Epidermal melanocyte (primary cell): ENCODE measurements around the gene RYR1.
"Not testable (repeated sequence)": the region's sequence is repeated elsewhere in the genome, so short reads cannot be mapped to it uniquely, and the experiment has no call there.

ENCODE experiments used
- DNase-seq: peaks from one replicate; pipeline ENCODE4 v3.0.0; 2011; ENCODE audit warnings: low spot score; ENCODE audit not compliant: insufficient read length

The RYR1 gene

DNA sequence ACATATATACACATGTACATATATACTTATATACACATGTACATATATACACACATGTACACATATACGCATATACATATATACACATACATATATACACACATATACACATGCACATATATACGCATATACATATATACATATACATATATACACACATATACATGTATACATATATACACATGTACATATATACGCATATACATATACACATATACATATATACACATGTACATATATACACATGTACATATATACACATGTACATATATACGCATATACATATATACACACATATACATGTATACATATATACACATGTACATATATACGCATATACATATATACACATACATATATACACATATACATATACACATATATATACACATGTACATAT lies 169.4 kb downstream of the RYR1 start:
- not testable (repeated sequence) for DNase-seq

DNA sequence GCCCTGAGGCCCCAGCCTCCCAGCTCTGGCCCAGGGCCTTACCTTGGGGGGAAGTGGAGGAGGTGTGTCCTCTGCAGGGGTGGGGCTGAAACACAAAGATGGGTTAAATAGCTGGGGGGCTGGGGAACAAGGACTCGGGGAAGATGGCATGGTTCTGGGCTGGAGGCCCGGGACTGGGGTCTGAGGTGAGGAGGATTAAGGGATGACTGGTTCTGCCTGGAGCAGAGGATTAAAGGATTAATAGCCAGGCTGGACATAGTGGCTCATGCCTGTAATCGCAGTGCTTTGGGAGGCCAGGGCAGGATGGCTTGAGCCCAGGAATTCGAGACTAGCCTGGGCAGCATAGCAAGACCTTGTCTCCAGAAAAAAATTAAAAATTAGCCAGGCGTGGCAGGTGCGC lies 172.6 kb downstream of the RYR1 start:
- DNase-seq, result no peak

DNA sequence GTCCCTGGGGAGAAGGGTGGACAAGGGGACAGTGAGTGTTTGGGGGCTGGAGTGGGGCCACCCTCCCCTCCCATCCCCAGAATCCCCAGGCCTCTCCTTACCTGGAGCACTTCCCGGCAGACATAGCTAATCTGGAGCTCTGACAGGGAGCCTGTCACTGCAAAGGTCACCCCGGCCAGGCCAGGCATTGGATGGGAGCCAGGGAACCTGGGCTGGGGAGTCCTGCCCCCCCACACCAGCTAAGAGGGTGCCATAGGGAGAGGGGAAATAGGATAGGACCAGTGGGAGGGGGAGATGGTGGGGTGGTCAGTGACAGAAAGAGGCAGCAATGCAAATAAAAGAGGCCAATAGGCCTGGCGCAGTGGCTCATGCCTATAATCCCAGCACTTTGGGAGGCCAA lies 180.8 kb downstream of the RYR1 start:
- no peak for DNase-seq

DNA sequence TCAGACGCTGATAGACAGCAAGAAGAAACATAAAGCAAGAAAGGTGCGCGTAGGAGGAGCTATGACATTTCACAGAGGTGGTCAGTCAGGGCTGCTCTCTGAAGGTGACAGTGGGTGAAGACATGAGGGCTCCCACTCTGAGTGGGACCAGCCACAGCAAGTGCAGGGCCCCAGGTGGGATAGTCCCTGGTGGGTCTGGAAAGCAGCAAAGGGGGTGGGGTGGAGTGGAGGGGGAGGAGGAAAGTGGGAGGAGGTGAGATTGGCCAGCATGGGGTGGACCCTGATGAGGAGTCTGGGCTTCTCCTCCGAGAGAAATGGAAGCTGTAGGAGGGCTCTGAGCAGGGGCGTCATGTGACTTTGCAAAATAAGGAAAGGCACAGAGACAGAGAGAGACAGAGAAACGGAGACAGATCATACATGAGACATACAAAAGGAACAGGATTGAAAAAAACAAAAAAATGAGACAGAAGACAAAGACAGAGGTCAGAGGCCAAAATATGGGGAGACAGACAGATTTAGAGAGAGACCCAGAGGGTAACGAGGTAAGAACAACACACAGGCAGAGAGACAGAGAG lies 181.6 kb downstream of the RYR1 start:
- DNase-seq, result no peak

GRCh38 chr19:38616265-38616664 lies 182.8 kb downstream of the RYR1 start:
- no peak for DNase-seq

- DNase-seq, result no peak
Observed at GRCh38 chr19:38617283-38617763, 183.8 kb downstream of the RYR1 start.

GRCh38 chr19:38617764-38618589 lies 184.5 kb downstream of the RYR1 start, which contains the start of gene MAP4K1:
Gene MAP4K1 (minus strand): TSS chr19:38617953. CDS start chr19:38617895, 58 bp downstream.
- no peak for DNase-seq

DNA sequence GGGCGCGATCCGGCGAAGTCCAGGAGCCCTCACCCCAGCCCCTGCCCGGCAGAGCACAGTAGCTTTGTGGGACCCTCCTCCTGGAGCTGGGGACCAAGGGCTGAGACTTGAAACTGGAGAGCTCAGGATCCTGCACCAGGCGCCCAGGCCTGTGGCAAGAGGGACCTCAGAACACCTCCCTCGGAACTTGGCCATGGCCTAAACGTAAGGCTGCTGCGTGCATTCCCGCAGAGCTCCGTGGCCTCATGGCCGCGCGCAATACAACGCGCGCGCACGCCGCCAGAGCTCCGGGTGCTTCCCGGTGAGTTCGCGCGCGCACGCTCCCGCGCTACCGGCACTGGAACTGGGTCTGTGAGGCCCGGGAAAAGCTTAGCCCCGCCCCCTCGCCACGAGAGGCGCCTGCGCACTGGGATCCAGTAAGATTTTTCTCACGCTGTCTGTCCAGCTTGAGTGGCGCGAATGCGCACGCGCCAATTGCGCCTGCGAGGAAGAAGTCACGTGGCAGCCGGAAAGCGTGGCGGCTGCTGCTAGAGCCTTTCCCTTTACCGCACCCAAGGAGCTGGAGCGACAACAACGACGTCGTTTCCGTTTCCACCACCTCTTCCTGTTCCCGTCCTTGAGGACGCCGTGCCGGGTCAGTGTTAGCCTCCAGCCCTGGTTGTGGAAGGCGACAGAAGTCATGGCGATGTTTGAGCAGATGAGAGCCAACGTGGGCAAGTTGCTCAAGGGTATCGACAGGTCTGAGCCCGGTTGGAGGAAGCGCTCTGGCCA lies 185.3 kb downstream of the RYR1 start, which contains the start of gene EIF3K:
TSS of gene EIF3K (plus strand) at position 599 of the 771 bp plus-strand sequence. CDS start at position 680, 81 bp downstream.
- DNase-seq, result peak; percentile 97

DNA sequence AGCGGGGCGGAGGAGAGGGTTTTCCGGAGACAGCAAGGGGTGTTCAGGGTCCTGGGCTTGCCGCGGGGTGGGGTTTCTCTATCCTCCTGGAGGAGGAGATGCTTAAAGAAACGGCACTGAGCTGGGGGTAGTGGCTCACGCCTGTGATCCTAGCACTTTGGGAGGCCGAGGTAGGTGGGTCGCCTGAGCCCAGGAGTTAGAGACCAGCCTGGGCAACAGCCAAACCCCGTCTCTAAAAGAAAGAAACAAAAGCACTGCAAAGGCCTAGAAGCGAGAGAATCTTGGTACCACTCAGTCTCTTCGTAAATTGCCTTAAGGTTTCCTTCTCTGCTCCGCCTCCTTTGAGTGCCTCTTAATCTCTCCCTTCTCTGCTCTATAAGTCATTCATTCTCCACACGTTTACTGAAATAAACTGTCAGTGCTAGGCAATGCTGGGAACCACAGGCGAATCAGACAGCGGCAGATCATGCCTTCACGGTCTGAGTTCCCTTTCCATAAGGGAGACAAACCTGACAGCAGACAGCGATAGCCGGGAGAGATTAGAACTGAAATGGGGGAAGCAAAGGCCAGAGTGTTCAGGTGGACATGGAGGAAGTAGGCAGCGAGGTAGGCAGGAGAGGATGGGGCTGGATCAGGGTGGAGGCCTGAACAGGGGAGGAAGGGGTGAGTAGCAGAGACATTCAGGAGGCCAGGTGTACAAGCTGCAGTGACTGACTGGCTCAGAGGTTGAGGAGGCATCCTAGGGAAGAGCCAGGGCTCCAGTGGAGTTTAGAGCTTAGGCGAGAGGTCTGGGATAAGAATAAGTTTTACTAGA lies 186.1 kb downstream of the RYR1 start:
- DNase-seq, result no peak

DNA sequence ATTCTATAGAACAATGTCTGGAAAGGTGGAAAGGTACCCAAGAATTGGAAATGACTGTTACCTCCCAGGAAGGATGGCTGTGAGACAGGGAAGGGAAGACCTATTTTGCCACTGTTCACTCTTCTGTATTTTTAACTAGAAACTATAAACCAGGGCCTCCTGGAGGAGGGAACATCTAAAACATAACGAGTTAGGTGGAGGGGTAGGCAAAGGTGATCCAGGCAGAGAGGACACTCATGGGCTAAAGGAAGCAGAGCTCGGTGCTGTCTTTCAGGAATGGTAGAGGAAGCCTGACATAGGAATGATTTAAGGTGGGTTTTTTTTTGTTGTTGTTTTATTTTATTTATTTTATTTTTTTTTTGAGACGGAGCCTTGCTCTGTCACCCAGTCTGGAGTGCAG lies 191.3 kb downstream of the RYR1 start:
- no peak for DNase-seq

DNA sequence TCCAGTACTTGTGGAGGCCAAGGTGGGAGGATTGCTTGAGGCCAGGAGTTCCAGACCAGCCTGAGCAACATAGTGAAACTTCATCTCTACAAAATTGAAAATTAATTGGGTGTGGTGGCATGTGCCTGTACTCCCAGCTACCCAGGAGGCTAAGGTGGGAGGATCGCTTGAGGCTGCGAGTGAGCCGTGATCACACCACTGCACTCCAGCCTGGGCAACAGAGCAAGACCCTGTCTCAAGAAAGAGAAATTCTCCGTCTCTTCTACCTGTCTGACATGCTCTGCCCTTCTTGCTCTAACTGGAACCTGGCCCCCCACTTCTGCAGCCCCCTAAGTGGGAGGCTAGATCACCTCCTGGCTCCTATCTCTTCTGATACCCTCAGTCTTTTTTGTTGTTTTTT lies 192.9 kb downstream of the RYR1 start:
- no peak for DNase-seq

- no peak for DNase-seq
Observed at GRCh38 chr19:38629568-38629967, 196.1 kb downstream of the RYR1 start.

GRCh38 chr19:38631301-38631700 lies 197.8 kb downstream of the RYR1 start:
- not testable (repeated sequence) for DNase-seq

DNA sequence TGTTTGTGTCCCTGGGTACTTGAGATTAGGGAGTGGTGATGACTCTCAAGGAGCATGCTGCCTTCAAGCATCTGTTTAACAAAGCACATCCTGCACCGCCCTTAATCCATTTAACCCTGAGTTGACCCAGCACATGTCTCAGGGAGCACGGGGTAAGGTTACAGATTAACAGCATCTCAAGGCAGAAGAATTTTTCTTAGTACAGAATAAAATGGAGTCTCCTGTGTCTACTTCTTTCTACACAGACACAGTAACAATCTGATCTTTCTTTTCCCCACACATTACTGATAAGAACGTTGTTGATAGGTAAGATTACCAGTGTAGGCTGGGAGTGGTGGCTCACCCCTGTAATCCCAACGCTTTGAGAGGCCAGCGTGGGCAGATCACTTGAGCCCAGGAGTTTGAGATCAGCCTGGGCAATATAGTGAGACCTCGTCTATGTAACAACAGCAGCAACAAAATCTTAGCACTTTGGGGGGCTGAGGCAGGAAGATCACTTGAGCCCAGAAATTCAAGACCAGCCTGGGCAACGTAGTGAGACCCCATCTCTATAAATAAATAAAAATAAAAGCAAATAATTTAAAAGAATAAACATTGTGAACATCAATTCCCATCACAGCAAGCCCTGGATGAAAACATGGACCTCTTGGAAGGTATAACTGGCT lies 198.5 kb downstream of the RYR1 start:
- not testable (repeated sequence) for DNase-seq

GRCh38 chr19:38632476-38633213 lies 199.2 kb downstream of the RYR1 start:
- no peak for DNase-seq

DNA sequence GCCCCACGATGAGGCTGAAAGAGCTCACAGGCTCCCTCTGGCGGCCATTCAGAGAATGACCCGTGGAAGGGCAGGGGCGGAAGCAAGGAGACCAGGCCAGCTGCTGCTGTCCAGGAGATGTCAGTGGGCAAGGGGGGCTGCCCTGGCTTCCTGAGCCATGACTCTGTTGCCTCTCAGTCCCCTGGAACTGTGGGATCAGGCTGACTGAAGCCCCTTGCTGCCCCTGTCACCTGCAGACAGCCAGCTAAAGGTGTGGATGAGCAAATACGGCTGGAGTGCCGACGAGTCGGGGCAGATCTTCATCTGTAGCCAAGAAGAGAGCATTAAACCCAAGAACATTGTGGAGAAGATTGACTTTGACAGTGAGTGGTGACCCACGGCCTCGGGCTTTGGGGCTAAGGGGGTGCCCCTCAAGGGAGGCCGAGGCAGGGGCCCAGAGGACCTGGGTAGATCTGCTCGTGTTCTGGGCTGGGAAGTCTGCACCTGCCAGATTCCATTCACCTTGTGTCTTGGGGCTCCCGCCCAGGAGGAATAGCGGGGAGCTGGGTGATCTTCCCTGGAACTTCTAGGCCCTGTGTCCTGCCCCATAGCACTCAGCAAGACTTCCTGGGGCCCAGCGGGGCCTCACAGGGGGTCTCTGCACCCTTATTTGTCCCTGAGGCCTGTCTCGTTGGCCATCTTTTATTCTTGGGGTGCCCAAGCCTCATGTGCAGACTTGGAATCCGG lies 201.4 kb downstream of the RYR1 start:
- DNase-seq, result peak; percentile 71

DNA sequence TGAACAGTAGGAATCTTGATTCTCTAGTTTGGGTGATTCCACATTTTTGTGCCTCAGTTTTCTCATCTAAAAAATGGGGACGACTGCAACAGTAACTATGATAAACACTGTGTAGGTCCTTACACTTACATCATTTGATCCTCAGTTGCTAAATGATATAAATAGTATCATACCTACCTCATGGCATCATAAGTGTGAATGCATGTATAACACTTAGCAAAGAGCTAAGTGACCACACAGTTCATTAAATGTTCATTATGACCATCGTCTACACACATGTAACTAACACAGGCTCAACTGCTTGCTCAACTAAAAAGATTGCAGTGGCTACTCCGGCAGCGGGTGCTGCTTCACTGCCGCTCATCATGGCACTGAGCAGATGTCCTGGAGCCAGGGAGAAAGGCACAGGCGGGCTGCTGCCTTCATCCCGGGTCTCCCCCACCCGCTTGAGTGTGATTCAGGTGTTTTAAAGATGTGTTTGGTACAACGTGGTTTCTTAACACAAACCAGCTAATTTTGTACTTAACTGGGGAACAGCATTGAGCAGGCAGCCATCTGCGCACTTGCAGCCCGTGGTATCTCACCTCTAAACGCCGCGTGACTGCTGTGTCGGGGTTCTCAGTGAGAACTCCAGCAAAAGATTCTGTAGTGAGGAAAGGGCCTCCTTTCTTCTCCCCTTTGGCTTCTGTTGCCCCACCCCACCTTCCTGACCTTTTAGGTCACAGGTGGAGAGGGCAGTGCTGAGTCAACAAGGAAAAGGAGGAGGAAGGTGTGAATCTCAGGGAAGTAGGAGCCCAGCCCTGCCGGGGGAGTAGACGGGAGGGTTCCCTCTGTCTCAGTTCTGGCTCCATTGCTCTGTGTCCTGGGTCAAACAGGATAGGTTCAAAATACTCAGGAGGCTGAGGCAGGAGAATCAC lies 202.2 kb downstream of the RYR1 start:
- DNase-seq, result no peak
